Skeletal muscle tissue (tissue), 4 donors: ENCODE data around the gene AKAP6. TPM values are rescaled to one million over a fixed set of nuclear protein-coding genes. Genes with fewer than 3 reads are reported as not detected.

Experiments
- H3K27ac ChIP-seq: one replicate; pipeline ENCODE4 v1.7.0; 2013; ENCODE audit warnings: mild to moderate bottlenecking, low read depth, low read length, inconsistent platforms
- H3K27me3 ChIP-seq, 3 donors: one replicate each; pipeline ENCODE4 v1.7.0; 2013; ENCODE audit warnings: low read length in 3 of 3; ENCODE audit not compliant: control insufficient read depth in 3 of 3, insufficient read depth in 3 of 3
- H3K36me3 ChIP-seq, 3 donors: one replicate each; pipeline ENCODE4 v1.7.0; 2013; ENCODE audit warnings: low read length in 3 of 3; ENCODE audit not compliant: control insufficient read depth in 3 of 3, insufficient read depth in 3 of 3
- H3K4me1 ChIP-seq, 3 donors: one replicate each; pipeline ENCODE4 v1.7.0; 2013; ENCODE audit warnings: low read length in 3 of 3, mild to moderate bottlenecking in 3 of 3; ENCODE audit not compliant: control insufficient read depth in 3 of 3, insufficient read depth in 3 of 3
- H3K4me3 ChIP-seq, 3 donors: one replicate each; pipeline ENCODE4 v1.7.0; 2013; ENCODE audit warnings: low read length in 3 of 3
- H3K9ac ChIP-seq, 3 donors: one replicate each; pipeline ENCODE4 v1.7.0; 2013; ENCODE audit warnings: low read length in 3 of 3, mild to moderate bottlenecking in 3 of 3, moderate library complexity in 2 of 3, low read depth in 1 of 3
- H3K9me3 ChIP-seq, 3 donors: one replicate each; pipeline ENCODE4 v1.7.0; 2013; ENCODE audit warnings: low read length in 3 of 3; ENCODE audit not compliant: control insufficient read depth in 3 of 3
- total RNA-seq: library from RNA; depleted of rRNA; stranded (reverse); fragments of >200 nt; gene quantifications from one replicate; pipeline ENCODE4 v1.2.3, GENCODE V29; 2014
- donor health status: Osteomylitis.

Gene AKAP6
- total RNA-seq, 1 donor from 2014 or later = 102 TPM

- no peaks in the 10 kb centered on the region for H3K36me3 ChIP-seq
- no peaks in the 10 kb centered on the region for H3K4me1 ChIP-seq
- H3K27ac ChIP-seq = no peak overlapping the region
- no peaks in the 10 kb centered on the region for H3K9me3 ChIP-seq
- H3K27me3 ChIP-seq = no peaks in the 10 kb centered on the region
- H3K9ac ChIP-seq = no peak overlapping the region
- no peak overlapping the region for H3K4me3 ChIP-seq
Measured at GRCh38 chr14:32630701-32631100, 301.6 kb downstream of the AKAP6 start.

- Histone ChIP-seq H3K4me1 (no peaks in the 10 kb centered on the region), H3K27ac (no peak overlapping the region), H3K27me3 (no peaks in the 10 kb centered on the region), H3K36me3 (no peaks in the 10 kb centered on the region), H3K4me3 (no peak overlapping the region), H3K9me3 (no peaks in the 10 kb centered on the region), H3K9ac (no peak overlapping the region)
Measured at GRCh38 chr14:32633224-32633859, 304.2 kb downstream of the AKAP6 start.

- Histone ChIP-seq H3K4me3 (no peak overlapping the region), H3K9ac (no peak overlapping the region), H3K27ac (no peak overlapping the region), H3K9me3 (no peaks in the 10 kb centered on the region), H3K36me3 (no peaks in the 10 kb centered on the region), H3K27me3 (no peaks in the 10 kb centered on the region), H3K4me1 (no peaks in the 10 kb centered on the region)
Measured at GRCh38 chr14:32633930-32634329, 304.8 kb downstream of the AKAP6 start.

GRCh38 chr14:32635061-32635719 is 306.1 kb downstream of the AKAP6 start:
- Histone ChIP-seq H3K4me3 (peak overlapping the region in 1 of 3 donors; percentile 53), H3K27me3 (no peaks in the 10 kb centered on the region), H3K27ac (no peak overlapping the region)

GRCh38 chr14:32637582-32637981 is 308.5 kb downstream of the AKAP6 start:
- Histone ChIP-seq H3K27me3 (no peaks in the 10 kb centered on the region), H3K9ac (no peak overlapping the region), H3K36me3 (no peaks in the 10 kb centered on the region), H3K9me3 (no peaks in the 10 kb centered on the region), H3K4me1 (no peaks in the 10 kb centered on the region), H3K27ac (no peak overlapping the region), H3K4me3 (no peak overlapping the region)

More at GRCh38 chr14:32635061-32635719, 306.1 kb downstream of the AKAP6 start:
- Histone ChIP-seq H3K9me3 (no peaks in the 10 kb centered on the region), H3K9ac (no peak overlapping the region), H3K4me1 (no peaks in the 10 kb centered on the region), H3K36me3 (no peaks in the 10 kb centered on the region)

- no peak overlapping the region for H3K9ac ChIP-seq
- H3K9me3 ChIP-seq = no peaks in the 10 kb centered on the region
- no peaks in the 10 kb centered on the region for H3K36me3 ChIP-seq
- no peaks in the 10 kb centered on the region for H3K27me3 ChIP-seq
- H3K4me1 ChIP-seq = no peaks in the 10 kb centered on the region
- H3K4me3 ChIP-seq = no peak overlapping the region
- no peak overlapping the region for H3K27ac ChIP-seq
Measured at GRCh38 chr14:32639208-32639607, 310.1 kb downstream of the AKAP6 start.

- Histone ChIP-seq H3K27ac (no peak overlapping the region), H3K9ac (no peak overlapping the region), H3K4me1 (no peaks in the 10 kb centered on the region), H3K36me3 (no peaks in the 10 kb centered on the region), H3K4me3 (no peak overlapping the region), H3K9me3 (no peaks in the 10 kb centered on the region), H3K27me3 (no peaks in the 10 kb centered on the region)
Measured at GRCh38 chr14:32645551-32645950, 316.5 kb downstream of the AKAP6 start.

GRCh38 chr14:32648434-32648833 is 319.3 kb downstream of the AKAP6 start:
- H3K4me3 ChIP-seq = no peak overlapping the region
- no peak overlapping the region for H3K9ac ChIP-seq
- no peaks in the 10 kb centered on the region for H3K9me3 ChIP-seq
- H3K4me1 ChIP-seq = no peaks in the 10 kb centered on the region
- no peak overlapping the region for H3K27ac ChIP-seq
- no peaks in the 10 kb centered on the region for H3K36me3 ChIP-seq
- no peaks in the 10 kb centered on the region for H3K27me3 ChIP-seq

- Histone ChIP-seq H3K9me3 (no peaks in the 10 kb centered on the region), H3K27me3 (no peaks in the 10 kb centered on the region), H3K4me1 (no peaks in the 10 kb centered on the region), H3K9ac (no peak overlapping the region), H3K36me3 (no peaks in the 10 kb centered on the region), H3K4me3 (no peak overlapping the region), H3K27ac (no peak overlapping the region)
Measured at GRCh38 chr14:32650030-32650429, 320.9 kb downstream of the AKAP6 start.

- no peak overlapping the region for H3K9ac ChIP-seq
- H3K36me3 ChIP-seq = no peaks in the 10 kb centered on the region
- H3K9me3 ChIP-seq = no peaks in the 10 kb centered on the region
- H3K27me3 ChIP-seq = no peaks in the 10 kb centered on the region
- H3K27ac ChIP-seq = no peak overlapping the region
- no peaks in the 10 kb centered on the region for H3K4me1 ChIP-seq
- no peak overlapping the region for H3K4me3 ChIP-seq
Measured at GRCh38 chr14:32650665-32651064, 321.6 kb downstream of the AKAP6 start.
